Naive B cell (primary cell): Measurements from ENCODE around the gene PRRG1. TPM values are rescaled to one million over a fixed set of nuclear protein-coding genes. Genes with fewer than 3 reads are reported as not detected.
"Not testable (repeated sequence)": the region's sequence is repeated elsewhere in the genome, so short reads cannot be mapped to it uniquely, and the experiment has no call there.

Experiments
- ATAC-seq, 2 donors: fragments of 150-1000 bp; cut with Tn5 transposase; 2 replicates each; pipeline ENCODE4 v1.10.0; 2021; ENCODE audit warnings: low read depth in 2 of 2, mild to moderate bottlenecking in 2 of 2, moderate library complexity in 2 of 2
- DNase-seq: peaks from one replicate; pipeline ENCODE4 v3.0.0; 2022
- H3K27ac Mint-ChIP-seq, 6 donors: one replicate each; pipeline ENCODE4 v1.8.0; 2020 to 2022; ENCODE audit warnings: mild to moderate bottlenecking in 6 of 6, mixed read lengths in 6 of 6, moderate library complexity in 5 of 6, inconsistent platforms in 2 of 6
- H3K27me3 Mint-ChIP-seq, 3 donors: one replicate each; pipeline ENCODE4 v1.8.0; 2021 to 2022; ENCODE audit warnings: mixed read lengths in 3 of 3, mild to moderate bottlenecking in 1 of 3
- H3K36me3 Mint-ChIP-seq, 2 donors: one replicate each; pipeline ENCODE4 v1.8.0; 2020 to 2022; ENCODE audit warnings: mixed read lengths in 2 of 2, inconsistent platforms in 1 of 2, mild to moderate bottlenecking in 1 of 2
- H3K4me1 Mint-ChIP-seq, 3 donors: one replicate each; pipeline ENCODE4 v1.8.0; 2020 to 2022; ENCODE audit warnings: mixed read lengths in 3 of 3, inconsistent platforms in 1 of 3, mild to moderate bottlenecking in 1 of 3, moderate library complexity in 1 of 3
- H3K4me3 Mint-ChIP-seq, 8 donors: one replicate each; pipeline ENCODE4 v1.8.0; 2020 to 2022; ENCODE audit warnings: mild to moderate bottlenecking in 8 of 8, mixed read lengths in 8 of 8, moderate library complexity in 8 of 8, inconsistent platforms in 2 of 8
- H3K9me3 Mint-ChIP-seq, 7 donors: one replicate each; pipeline ENCODE4 v1.8.0; 2020 to 2022; ENCODE audit warnings: mixed read lengths in 7 of 7, mild to moderate bottlenecking in 5 of 7, inconsistent platforms in 2 of 7, moderate library complexity in 1 of 7
- polyA plus RNA-seq, 6 donors: library from polyadenylated mRNA; unstranded; fragments of 300-500 nt; fragmentation: Illumina TruSeq; gene quantifications; one replicate each; pipeline ENCODE4 v1.2.3, GENCODE V29; 2021; ENCODE audit warnings: low read depth in 6 of 6

The PRRG1 gene
- not detected for polyA plus RNA-seq

DNA sequence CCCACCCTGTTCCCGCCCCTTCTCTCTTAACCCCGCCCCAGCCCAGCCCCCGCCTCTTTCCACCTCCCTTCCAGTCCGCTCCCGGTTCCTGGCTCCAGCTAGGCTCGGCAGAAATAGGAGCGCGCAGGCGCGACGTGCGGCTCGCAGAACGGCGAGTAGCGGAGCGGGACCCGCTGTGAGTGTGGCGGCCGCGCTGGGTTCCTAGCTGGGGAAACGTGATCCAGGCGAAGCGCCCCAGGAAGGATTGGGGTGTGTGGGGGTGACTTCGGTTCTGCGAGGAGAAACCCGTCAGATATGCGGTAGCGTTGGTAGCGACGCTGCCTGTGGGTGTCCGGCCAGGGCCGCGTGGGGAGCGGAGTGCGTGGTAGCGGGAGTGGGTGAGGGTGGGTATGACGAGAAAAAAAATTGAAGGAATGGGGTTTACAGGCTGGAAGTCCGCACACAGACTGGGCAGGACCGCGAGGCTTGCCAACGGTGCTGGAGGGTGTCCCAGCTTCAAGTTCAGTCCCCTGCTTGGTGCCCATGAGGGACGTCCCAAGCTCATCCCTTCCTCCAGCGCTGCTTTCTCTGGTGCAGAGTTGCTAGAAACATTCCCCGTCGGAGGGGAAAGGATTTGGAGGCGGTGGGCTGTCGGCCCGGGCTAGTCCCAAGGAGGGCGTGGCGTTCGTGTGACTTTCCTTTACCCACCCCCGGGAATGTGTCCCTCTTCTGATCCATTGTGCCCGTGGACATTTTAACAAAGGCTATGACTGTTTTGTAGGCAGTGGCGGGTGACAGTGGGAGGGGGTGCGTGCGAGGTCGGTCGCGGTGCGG, at the start of gene PRRG1:
TSS of gene PRRG1 (plus strand) at position 144 of the 813 bp plus-strand sequence. CDS start 56,886 bp downstream, outside the sequence.
- no peak for DNase-seq
- ATAC-seq = no peak

DNA sequence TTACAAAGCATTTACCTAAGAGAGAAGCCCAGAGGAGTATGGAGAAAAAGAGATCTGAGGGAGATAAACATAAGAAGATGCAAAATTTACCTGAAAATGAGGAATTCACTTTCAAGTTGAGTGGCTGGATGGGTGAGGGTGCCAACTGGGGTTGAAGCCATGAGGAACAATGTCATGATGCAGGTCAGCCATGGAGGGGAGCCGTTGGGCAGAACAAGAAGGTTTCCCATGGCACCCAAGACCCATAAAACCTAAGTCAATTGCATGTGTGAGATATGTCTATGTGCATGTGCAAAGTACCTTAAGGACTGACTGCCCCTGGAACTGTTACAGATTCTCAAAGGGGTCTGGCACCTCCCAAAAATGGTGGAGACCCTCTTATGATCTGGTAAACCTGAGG, 46.6 kb upstream of the PRRG1 start:
- Mint-ChIP-seq H3K27ac (no peak overlapping the region), H3K4me1 (no peaks in the 10 kb centered on the region), H3K4me3 (no peak overlapping the region), H3K36me3 (no peaks in the 10 kb centered on the region), H3K9me3 (peaks cover 0 to 17% (median 8%) of the 10 kb centered on the region in 7 donors), H3K27me3 (no peaks in the 10 kb centered on the region)
- ATAC-seq (no peak), DNase-seq (no peak)

More for the DNA sequence above, at the start of gene PRRG1:
- no peak within 1 kb of the TSS for H3K27ac Mint-ChIP-seq
- peaks cover 0 to 7% of the 10 kb centered on the region in 2 donors for H3K36me3 Mint-ChIP-seq
- peak within 1 kb of the TSS; percentile 55 to 80 (median 72) for H3K4me3 Mint-ChIP-seq
- H3K27me3 Mint-ChIP-seq = peaks cover 20 to 34% (median 32%) of the 10 kb centered on the region in 3 donors
- peaks cover 0 to 18% (median 2%) of the 10 kb centered on the region in 7 donors for H3K9me3 Mint-ChIP-seq
- peaks cover 0 to 9% (median 4%) of the 10 kb centered on the region in 3 donors for H3K4me1 Mint-ChIP-seq

DNA sequence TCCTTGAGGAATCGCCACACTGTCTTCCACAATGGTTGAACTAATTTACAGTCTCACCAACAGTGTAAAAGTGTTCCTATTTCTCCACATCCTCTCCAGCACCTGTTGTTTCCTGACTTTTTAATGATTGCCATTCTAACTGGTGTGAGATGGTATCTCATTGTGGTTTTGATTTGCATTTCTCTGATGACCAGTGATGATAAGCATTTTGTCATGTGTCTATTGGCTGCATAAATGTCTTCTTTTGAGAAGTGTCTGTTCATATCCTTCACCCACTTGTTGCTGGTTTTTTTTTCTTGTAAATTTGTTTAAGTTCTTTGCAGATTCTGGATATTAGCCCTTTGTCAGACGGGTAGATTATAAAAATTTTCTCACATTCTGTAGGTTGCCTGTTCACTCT, 43.9 kb upstream of the PRRG1 start:
- H3K4me3 Mint-ChIP-seq, DNase-seq, H3K27me3 Mint-ChIP-seq, ATAC-seq, H3K27ac Mint-ChIP-seq, H3K36me3 Mint-ChIP-seq, H3K4me1 Mint-ChIP-seq: not testable (repeated sequence)
- H3K9me3 Mint-ChIP-seq = peaks cover 0 to 12% (median 5%) of the 10 kb centered on the region in 7 donors

DNA sequence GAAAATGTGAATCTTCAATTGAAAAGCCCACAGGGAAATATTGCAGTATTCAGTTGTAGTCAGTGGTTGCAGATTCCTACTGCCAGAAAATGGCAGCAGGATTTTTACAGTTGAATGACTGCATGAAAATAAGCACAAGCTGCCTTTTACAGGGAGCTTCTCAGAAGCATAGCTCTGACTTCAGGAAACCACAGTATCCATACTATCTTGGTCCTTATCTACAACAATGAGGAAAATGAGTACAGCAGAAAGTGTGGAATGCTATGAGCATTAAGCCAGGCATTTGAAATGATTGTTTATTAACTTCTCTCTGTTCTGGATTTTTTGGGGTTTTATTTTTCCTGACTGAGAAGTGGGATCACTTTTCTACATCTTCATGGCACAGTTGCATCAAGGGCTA, 34.6 kb upstream of the PRRG1 start:
- no peak overlapping the region for H3K4me3 Mint-ChIP-seq
- no peak overlapping the region for H3K27ac Mint-ChIP-seq
- DNase-seq = no peak
- ATAC-seq = no peak
- H3K27me3 Mint-ChIP-seq = peaks cover 0 to 25% (median 0%) of the 10 kb centered on the region in 3 donors
- peaks cover 0 to 4% (median 0%) of the 10 kb centered on the region in 7 donors for H3K9me3 Mint-ChIP-seq
- no peaks in the 10 kb centered on the region for H3K4me1 Mint-ChIP-seq
- no peaks in the 10 kb centered on the region for H3K36me3 Mint-ChIP-seq

DNA sequence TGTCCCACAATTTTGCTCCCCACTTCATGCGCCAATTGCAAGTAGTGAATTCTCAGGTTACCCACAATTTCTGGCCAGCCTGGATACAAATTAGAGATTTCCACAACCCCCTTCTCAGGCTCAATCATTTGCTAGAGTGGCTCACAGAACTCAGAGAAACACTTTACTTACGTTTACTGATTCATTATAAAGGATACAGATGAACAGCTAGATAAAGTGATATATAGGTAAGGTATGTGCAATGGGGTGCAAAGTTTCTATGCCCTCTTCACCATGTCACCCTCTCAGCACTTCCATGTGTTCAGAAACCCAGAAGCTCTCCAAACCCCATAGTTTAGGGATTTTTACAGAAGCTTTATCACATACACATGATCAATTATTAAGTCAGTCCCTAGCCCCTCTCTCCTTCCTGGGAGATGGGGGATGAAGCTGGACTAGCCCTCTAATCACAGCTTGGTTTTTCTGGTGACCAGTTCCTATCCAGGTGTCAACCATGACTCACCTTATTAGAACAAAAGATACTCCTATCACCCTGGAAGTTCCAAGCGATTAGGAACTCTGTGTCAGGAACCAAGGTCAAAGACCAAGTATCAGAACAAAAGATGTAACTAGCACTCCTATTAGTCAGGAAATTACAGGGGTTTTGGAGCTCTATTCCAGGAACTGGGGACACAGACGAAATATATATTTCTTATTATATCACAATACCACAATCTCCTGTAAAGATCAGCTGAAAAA, 33.5 kb upstream of the PRRG1 start:
- ATAC-seq (no peak), DNase-seq (no peak)
- Mint-ChIP-seq H3K4me3 (no peak overlapping the region), H3K27me3 (peaks cover 0 to 27% (median 0%) of the 10 kb centered on the region in 3 donors), H3K27ac (no peak overlapping the region), H3K4me1 (no peaks in the 10 kb centered on the region), H3K36me3 (no peaks in the 10 kb centered on the region), H3K9me3 (no peaks in the 10 kb centered on the region)

DNA sequence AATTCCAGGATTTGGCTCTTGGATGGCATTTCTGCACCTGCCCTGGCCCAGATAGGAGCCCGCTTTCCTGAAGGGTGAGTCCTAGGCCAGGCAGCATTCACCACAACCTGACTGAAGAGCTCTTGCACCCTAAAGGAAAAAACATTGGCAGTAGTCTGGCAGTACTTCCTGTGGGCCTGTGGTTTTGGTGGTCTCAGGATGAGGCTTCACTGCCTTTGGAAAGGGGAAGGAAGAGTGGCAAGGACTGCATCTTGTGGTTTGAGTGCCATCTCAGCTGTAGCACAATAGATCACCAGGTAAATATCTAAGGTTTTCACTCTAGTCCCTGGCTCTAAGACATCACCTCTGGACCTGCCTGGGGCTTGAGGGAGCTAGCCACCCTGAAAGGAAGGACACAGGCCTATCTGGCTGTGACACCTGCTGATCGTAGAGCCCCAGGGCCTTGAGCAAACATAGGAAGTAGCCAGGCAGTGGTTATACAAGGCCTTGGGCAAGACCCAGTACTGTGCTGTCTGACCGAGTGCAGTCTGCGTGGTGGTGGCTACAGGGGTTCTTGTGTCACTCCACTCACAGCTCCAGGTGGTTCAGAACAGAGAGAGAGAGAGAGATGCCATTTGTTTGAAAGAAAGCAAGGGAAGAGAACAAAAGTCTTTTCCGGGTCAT, 28.5 kb upstream of the PRRG1 start:
- Mint-ChIP-seq H3K4me3 (no peak overlapping the region), H3K36me3 (no peaks in the 10 kb centered on the region)

DNA sequence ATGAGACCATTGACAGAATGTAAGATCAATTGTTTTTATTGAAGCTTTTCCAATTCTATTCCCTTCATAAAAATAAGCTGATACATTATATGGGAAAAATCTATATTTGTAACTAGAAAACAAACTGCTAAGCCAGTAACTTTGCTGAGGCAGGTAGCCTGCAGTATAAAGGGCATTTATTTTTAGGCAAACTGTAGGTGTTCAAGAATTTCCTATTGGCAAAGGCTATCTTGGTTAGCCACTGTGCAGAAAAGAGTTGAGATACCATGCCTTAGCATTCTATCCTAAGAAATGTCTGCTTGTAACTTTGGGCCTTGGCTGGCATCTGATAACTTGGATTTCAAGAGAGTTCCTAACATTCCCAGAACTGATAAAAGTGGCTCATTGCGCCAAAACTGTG, 18.5 kb upstream of the PRRG1 start:
- Mint-ChIP-seq H3K27ac (no peak overlapping the region), H3K4me3 (no peak overlapping the region), H3K27me3 (peaks cover 0 to 16% (median 0%) of the 10 kb centered on the region in 3 donors), H3K9me3 (no peaks in the 10 kb centered on the region), H3K4me1 (no peaks in the 10 kb centered on the region), H3K36me3 (no peaks in the 10 kb centered on the region)
- no peak for ATAC-seq
- no peak for DNase-seq

More for the DNA sequence above, 28.5 kb upstream of the PRRG1 start:
- H3K27ac Mint-ChIP-seq = no peak overlapping the region
- ATAC-seq (no peak), DNase-seq (no peak)
- H3K9me3 Mint-ChIP-seq = peaks cover 0 to 3% (median 0%) of the 10 kb centered on the region in 7 donors
- peaks cover 0 to 16% (median 0%) of the 10 kb centered on the region in 3 donors for H3K27me3 Mint-ChIP-seq
- H3K4me1 Mint-ChIP-seq = no peaks in the 10 kb centered on the region

DNA sequence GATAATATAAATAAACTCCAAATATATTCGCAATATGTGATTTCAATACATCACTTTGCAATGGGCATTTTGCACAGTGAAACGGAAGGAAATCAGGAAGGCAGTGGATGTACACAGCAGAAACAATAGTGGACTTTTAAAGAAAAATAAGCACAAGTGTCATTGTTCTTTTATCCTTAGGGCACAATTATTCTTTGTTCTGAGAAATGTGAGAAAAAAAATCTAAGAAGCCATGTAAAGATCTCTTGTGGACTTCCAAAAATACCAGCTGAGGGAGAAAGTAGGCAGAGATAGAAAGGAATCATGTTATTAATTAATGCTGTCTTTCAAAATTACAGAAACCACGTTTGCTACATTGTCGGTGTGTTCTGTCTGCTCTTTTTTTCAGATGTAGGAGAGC, 17.6 kb upstream of the PRRG1 start:
- H3K36me3 Mint-ChIP-seq = no peaks in the 10 kb centered on the region
- DNase-seq (no peak), ATAC-seq (no peak)
- H3K4me1 Mint-ChIP-seq = no peaks in the 10 kb centered on the region
- no peaks in the 10 kb centered on the region for H3K9me3 Mint-ChIP-seq
- H3K4me3 Mint-ChIP-seq = no peak overlapping the region
- H3K27me3 Mint-ChIP-seq = peaks cover 0 to 24% (median 1%) of the 10 kb centered on the region in 3 donors
- H3K27ac Mint-ChIP-seq = no peak overlapping the region

DNA sequence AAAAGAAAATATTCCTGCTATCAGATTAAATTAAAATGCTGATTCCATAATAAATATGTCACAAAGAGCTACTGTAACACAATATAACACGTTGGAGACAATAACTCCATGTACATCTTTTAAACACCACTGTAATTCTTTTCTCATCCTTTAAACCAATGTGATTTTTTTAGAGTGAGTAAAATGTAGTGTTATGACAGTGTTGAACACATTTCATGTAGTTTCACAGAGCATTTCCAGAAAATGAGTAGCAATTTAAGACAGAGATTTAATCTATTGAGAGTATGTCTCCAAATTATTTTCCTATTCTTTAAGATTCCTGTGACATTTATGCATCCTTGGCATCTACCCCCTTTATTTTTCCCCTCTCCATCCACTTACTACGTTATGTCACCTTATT, 17.1 kb upstream of the PRRG1 start:
- H3K27me3 Mint-ChIP-seq = peaks cover 0 to 24% (median 5%) of the 10 kb centered on the region in 3 donors
- H3K4me1 Mint-ChIP-seq = no peaks in the 10 kb centered on the region
- ATAC-seq (no peak), DNase-seq (no peak)
- H3K36me3 Mint-ChIP-seq = no peaks in the 10 kb centered on the region
- H3K27ac Mint-ChIP-seq = no peak overlapping the region
- H3K9me3 Mint-ChIP-seq = no peaks in the 10 kb centered on the region
- no peak overlapping the region for H3K4me3 Mint-ChIP-seq

DNA sequence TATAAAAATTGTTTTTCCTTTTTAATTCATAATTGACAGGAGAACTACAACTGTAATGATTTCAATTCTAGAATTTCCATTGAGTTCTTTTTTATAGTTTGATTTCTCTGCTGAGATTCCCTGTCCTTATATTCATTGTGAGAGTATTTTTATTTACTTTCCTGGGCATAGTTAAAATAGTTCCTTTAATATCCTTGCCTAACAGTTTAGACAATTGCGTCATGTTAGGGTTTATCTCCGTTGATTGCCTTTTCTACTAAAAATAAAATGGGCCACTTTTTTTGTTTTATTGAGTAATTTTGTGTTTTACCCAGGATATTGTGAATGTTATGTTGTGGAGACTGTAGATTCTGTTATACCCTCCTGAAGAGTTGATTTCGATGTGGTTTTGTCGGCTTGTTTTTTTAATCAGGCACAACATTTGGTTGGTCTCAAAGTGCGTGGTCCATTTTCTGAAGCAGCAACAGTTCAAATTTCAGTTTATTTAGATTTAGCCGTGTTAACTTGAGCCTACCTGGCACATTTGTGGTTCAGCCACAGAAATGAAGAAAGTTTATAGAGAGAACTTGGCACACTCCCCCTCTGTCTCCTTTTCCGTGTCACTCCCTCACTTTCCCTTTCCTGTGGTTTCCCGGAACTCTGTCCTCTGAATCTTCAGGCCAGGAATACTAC, 16.0 kb upstream of the PRRG1 start:
- ATAC-seq = no peak
- Mint-ChIP-seq H3K27me3 (peaks cover 0 to 24% (median 5%) of the 10 kb centered on the region in 3 donors), H3K27ac (no peak overlapping the region), H3K36me3 (no peaks in the 10 kb centered on the region), H3K9me3 (no peaks in the 10 kb centered on the region), H3K4me1 (no peaks in the 10 kb centered on the region), H3K4me3 (no peak overlapping the region)
- DNase-seq = no peak

DNA sequence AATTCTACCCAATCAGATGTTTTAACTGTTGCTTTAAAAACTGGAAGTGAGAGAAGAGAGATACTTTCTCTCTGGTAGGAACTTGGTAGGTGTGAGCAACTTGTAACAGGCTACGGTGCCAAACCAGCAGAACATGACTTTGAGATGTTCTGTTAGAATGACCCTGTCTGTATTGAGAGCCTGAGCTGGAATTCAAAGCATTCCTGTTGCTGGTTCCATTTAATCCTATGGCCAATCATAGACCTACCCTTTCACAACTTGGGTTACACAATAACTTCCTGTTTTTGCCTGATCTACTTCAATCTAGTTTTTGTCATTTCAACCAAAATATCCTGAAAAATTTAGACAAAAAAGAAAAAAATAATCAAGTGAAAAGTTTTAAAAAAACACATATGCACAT, 1.7 kb upstream of the PRRG1 start:
- H3K4me3 Mint-ChIP-seq = no peak overlapping the region
- DNase-seq (no peak), ATAC-seq (no peak)
- H3K4me1 Mint-ChIP-seq = peaks cover 0 to 9% (median 4%) of the 10 kb centered on the region in 3 donors
- H3K27ac Mint-ChIP-seq = no peak overlapping the region
- H3K27me3 Mint-ChIP-seq = peaks cover 17 to 39% (median 24%) of the 10 kb centered on the region in 3 donors
- H3K36me3 Mint-ChIP-seq = peaks cover 0 to 7% of the 10 kb centered on the region in 2 donors
- H3K9me3 Mint-ChIP-seq = peaks cover 0 to 16% (median 2%) of the 10 kb centered on the region in 7 donors

DNA sequence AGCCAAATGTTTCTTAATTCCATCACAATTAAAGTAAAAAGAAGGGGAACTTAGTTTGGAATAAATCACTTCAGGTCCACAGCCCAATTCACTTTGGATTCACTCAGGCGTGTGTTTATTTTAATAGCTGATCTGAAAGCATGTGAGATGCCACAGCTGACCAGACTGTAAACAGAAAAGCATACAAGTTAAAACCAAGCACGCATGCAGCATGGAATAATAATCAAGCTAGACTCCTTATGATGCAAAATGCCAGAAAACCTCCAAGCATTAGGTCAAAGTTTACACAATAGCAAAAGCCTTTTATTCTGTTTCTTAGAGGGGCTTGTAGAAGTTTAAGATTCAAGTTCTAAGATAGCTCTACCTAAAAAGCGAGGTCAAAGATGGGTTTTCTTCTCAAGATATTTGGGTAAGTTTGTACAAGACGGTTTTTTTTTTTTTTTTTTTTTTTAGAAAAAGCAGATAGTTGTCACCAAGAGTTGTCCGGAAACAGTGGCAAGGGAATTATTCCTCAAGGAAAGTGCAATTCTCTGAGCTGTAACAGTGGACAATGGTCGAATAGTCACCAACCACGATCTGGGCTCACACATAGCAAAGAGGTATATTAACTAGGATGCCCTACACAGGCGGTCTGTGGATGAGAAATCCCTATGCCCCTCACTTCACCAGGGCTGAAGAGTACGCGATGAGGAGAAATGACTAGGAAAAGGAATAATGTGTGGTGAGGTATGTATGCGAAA, 763 bp upstream of the PRRG1 start:
- H3K9me3 Mint-ChIP-seq = peaks cover 0 to 18% (median 2%) of the 10 kb centered on the region in 7 donors
- H3K4me1 Mint-ChIP-seq = peaks cover 0 to 9% (median 4%) of the 10 kb centered on the region in 3 donors
- peak overlapping the region in 7 of 8 donors; percentile 29 to 76 (median 65) for H3K4me3 Mint-ChIP-seq
- peaks cover 17 to 34% (median 24%) of the 10 kb centered on the region in 3 donors for H3K27me3 Mint-ChIP-seq
- ATAC-seq = no peak
- no peak overlapping the region for H3K27ac Mint-ChIP-seq
- peaks cover 0 to 7% of the 10 kb centered on the region in 2 donors for H3K36me3 Mint-ChIP-seq
- no peak for DNase-seq
